Transverse colon (tissue), 4 donors: ENCODE results near the gene SSX2IP.
A peak's percentile ranks its signal among the peaks of the same experiment; 100 is the strongest.

Source experiments
- CTCF ChIP-seq, 5 experiments: fragments of 200-600 bp in 3 of 5; fragments of 450-650 bp in 2 of 5; sonication (generic) in 3 of 5; IDR thresholded peaks; 1 replicate in 2 of 5; 2 replicates in 3 of 5; pipeline ENCODE4 v1.5.1; 2016 to 2017; ENCODE audit warnings: antibody characterized with exemption in 5 of 5, inconsistent platforms in 3 of 5, mild to moderate bottlenecking in 2 of 5, moderate library complexity in 1 of 5
- EP300 ChIP-seq: sonication (generic); formaldehyde crosslinking; IDR thresholded peaks from one replicate; pipeline ENCODE4 v1.6.1; 2017; ENCODE audit warnings: antibody characterized with exemption, low read depth
- POLR2A ChIP-seq: fragments of 450-650 bp; IDR thresholded peaks from one replicate; pipeline ENCODE4 v1.6.1; 2016; ENCODE audit warnings: antibody characterized with exemption, mild to moderate bottlenecking, moderate library complexity
- POLR2AphosphoS5 ChIP-seq, 3 donors: sonication (generic); formaldehyde crosslinking; IDR thresholded peaks; one replicate each; pipeline ENCODE4 v1.6.1; 2016; ENCODE audit warnings: antibody characterized with exemption in 3 of 3

GRCh38 chr1:84619383-84620102 is 70.7 kb downstream of the SSX2IP start:
- TF ChIP-seq CTCF (IDR thresholded peaks at IDR 0.05) (no peak), EP300 (no peak), POLR2A (no peak), POLR2AphosphoS5 (IDR thresholded peaks at IDR 0.05) (peak in 1 of 3 donors; percentile 39)
